Frontal cortex (tissue), 4 donors: ENCODE data around the gene RNASEH1. TPM values are rescaled to one million over a fixed set of nuclear protein-coding genes. Genes with fewer than 3 reads are reported as not detected.
"Not testable (repeated sequence)": the region's sequence is repeated elsewhere in the genome, so short reads cannot be mapped to it uniquely, and the experiment has no call there.

Experiments used
- DNase-seq, 2 donors: peaks; one replicate each; pipeline ENCODE4 v3.0.0; 2012; ENCODE audit warnings: low spot score in 2 of 2
- FAIRE-seq: peaks from 2 replicates; lab custom pipeline; 2012; peaks lifted over from hg19 to GRCh38; lab: Jason Lieb, UNC
- total RNA-seq: library from RNA; depleted of rRNA; stranded (reverse); fragments of >200 nt; gene quantifications from one replicate; pipeline ENCODE4 v1.2.3, GENCODE V29; 2014
- donor health status: control.
- donor health status: control.
- donor health status: control.

Gene RNASEH1
- total RNA-seq, 1 donor from 2014 or later: 20.8 TPM

- no peak for FAIRE-seq
- DNase-seq: no peak
These were observed 36.6 kb upstream of the RNASEH1 start, which contains the start of gene COLEC11 for GRCh38 chr2:3594493-3595281. Gene COLEC11, plus strand, starts transcription at chr2:3595112. Its CDS starts 9,229 bp downstream, at chr2:3604341.

- DNase-seq (no peak), FAIRE-seq (no peak)
These were observed 31.0 kb upstream of the RNASEH1 start for GRCh38 chr2:3589086-3589485.

- DNase-seq (no peak), FAIRE-seq (no peak)
These were observed 30.0 kb upstream of the RNASEH1 start for GRCh38 chr2:3588084-3588483.

GRCh38 chr2:3587432-3587831, 29.3 kb upstream of the RNASEH1 start:
- DNase-seq (no peak), FAIRE-seq (no peak)

- FAIRE-seq: no peak
These were observed 28.9 kb upstream of the RNASEH1 start for GRCh38 chr2:3587021-3587420.

GRCh38 chr2:3586220-3586619, 28.1 kb upstream of the RNASEH1 start:
- FAIRE-seq (no peak), DNase-seq (no peak)

More at GRCh38 chr2:3587021-3587420, 28.9 kb upstream of the RNASEH1 start:
- DNase-seq: no peak

GRCh38 chr2:3585261-3586109, 27.4 kb upstream of the RNASEH1 start:
- DNase-seq: peak in 1 of 2 donors; percentile 47

GRCh38 chr2:3584608-3585260, 26.6 kb upstream of the RNASEH1 start:
- DNase-seq: no peak
- FAIRE-seq: no peak

More at GRCh38 chr2:3585261-3586109, 27.4 kb upstream of the RNASEH1 start:
- FAIRE-seq: no peak

GRCh38 chr2:3584076-3584475, 25.9 kb upstream of the RNASEH1 start:
- DNase-seq (no peak), FAIRE-seq (no peak)

GRCh38 chr2:3581367-3582262, 23.5 kb upstream of the RNASEH1 start:
- FAIRE-seq: no peak

GRCh38 chr2:3580449-3580848, 22.3 kb upstream of the RNASEH1 start:
- FAIRE-seq (no peak), DNase-seq (no peak)

More at GRCh38 chr2:3581367-3582262, 23.5 kb upstream of the RNASEH1 start:
- DNase-seq: no peak

GRCh38 chr2:3578987-3579386, 20.9 kb upstream of the RNASEH1 start:
- no peak for FAIRE-seq
- no peak for DNase-seq

- DNase-seq, FAIRE-seq: not testable (repeated sequence)
These were observed 18.1 kb upstream of the RNASEH1 start for GRCh38 chr2:3576263-3576630.

GRCh38 chr2:3575534-3576262, 17.6 kb upstream of the RNASEH1 start:
- no peak for FAIRE-seq
- no peak for DNase-seq

GRCh38 chr2:3574155-3574554, 16.0 kb upstream of the RNASEH1 start:
- DNase-seq (no peak), FAIRE-seq (no peak)

GRCh38 chr2:3572620-3573019, 14.5 kb upstream of the RNASEH1 start:
- FAIRE-seq: no peak
- DNase-seq: no peak

GRCh38 chr2:3571284-3571683, 13.2 kb upstream of the RNASEH1 start:
- no peak for DNase-seq

GRCh38 chr2:3569656-3570055, 11.5 kb upstream of the RNASEH1 start:
- not testable (repeated sequence) for FAIRE-seq, DNase-seq

More at GRCh38 chr2:3571284-3571683, 13.2 kb upstream of the RNASEH1 start:
- no peak for FAIRE-seq

- DNase-seq (no peak), FAIRE-seq (no peak)
These were observed 8.7 kb upstream of the RNASEH1 start for GRCh38 chr2:3566806-3567205.
